Measurements from ENCODE around the gene S100A10. TPM values are rescaled to one million over a fixed set of nuclear protein-coding genes. Genes with fewer than 3 reads are reported as not detected.

S100A10 gene, protein sequence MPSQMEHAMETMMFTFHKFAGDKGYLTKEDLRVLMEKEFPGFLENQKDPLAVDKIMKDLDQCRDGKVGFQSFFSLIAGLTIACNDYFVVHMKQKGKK
- 100 to 1,000 TPM; 313 to 335 TPM for total RNA-seq
- long read RNA-seq, transcript S100A10-202 (3 exons, 1,202 nt), result major isoform, 15 of 17 reads
- long read RNA-seq, partial matches to known transcripts, result 1 of 17 reads
- long read RNA-seq, other reads (novel, unspliced or antisense), result 1 of 17 reads

- ATAC-seq, result peak; percentile 85 to 91
- peak; percentile 87 for DNase-seq
- intact Hi-C loops (cut with DNase I), result loop anchor here in 1 of 2 donors (2.0 kb wide), 1 partner anchor 49 kb away; no protein-coding TSS in a partner anchor
Observed at GRCh38 chr1:151993734-151994496, at the start of gene S100A10. Gene S100A10 (minus strand): TSS chr1:151993859. CDS start chr1:151986230, 7,629 bp downstream.

- intact Hi-C loops (cut with DNase I), result no loop called here
- DNase-seq (no peak), ATAC-seq (no peak)
Observed at GRCh38 chr1:152042030-152042429, 48.4 kb upstream of the S100A10 start.

DNA sequence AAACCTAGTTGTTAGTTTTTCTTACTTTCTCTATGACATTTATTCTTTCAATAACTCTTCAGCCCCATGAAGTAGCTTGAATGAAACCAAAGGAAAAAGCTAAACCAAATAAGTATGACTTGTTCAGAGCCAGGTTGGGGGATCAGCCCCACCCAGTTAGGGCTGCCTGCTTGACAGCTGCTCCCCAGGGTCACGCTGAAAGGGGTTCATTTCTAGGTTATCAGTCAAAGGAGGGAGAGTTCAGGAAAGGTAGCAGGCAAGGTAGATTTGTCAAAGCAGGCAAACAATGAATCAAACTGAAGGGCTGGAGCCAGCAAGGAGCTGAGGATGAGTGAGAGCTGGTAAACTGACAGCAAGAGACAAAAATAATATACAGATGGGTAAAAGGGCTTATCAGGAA, 46.2 kb upstream of the S100A10 start:
- intact Hi-C loops (cut with DNase I), result no loop called here
- DNase-seq (no peak), ATAC-seq (no peak)

- ATAC-seq, result no peak
- intact Hi-C loops (cut with DNase I), result no loop called here
- no peak for DNase-seq
Observed at GRCh38 chr1:152039461-152039860, 45.8 kb upstream of the S100A10 start.

DNA sequence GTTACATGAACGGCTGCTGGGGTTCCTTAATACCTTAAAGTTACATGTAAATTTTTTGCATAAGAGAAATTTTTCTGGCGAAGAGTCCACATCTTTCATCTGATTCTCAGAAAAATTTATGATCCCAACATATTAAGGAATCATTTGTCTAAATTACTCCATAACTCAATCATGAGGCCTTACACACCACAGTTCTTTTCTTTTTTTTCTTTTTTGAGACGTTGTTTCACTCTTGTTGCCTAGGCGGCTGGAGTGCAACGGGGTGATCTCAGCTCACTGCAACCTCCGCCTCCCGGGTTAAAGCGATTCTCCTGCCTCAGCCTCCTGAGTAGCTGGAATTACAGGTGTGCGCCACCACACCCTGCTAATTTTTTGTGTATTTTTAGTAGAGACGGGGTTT, 45.2 kb upstream of the S100A10 start:
- intact Hi-C loops (cut with DNase I), result no loop called here
- ATAC-seq, result no peak

DNA sequence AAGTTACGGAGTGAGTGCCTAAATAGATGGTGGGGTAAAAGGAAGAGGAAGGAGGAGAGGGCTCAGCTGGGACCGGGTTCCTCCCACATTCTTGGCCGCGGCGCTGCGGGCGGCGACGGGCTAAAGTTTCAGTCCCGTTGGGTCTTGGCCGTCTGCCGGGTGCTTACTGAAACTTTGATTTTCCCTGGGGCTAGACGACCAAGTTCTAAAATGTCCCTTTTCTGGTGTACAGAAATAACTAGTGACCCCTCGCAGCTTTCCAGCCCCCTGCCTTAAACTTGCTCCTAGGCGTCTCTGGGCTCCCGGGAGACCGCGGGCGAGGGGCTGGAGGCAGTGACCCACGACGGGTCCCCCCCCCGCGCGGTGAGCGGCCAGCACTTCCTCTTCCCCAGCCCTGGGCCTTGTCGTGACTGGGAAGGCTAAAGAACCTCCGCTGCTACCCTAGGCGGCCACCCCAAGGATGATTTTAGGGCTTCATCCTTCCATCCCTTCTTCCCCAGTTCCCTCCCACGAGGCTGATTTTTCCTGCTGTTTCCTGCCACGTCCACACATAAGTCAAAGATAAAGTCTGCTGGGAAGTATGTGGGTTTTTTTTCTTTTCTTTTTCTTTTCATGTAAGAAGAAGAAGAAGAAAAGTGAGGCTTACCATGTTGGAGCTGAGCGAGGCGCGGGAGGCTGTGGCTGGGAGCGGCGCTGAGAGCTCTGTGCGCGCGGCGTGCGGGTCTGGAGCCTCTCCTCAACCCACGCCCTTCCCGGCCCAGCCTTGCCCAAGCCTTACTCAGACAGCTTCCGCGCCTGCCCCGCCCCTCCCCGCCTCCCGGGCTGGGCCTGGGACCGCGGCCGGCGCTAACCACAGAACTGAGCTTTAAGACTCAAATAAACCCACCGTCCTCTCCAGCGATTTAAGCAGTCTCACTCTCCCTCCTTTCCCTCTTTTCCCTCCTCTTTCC, 42.9 kb upstream of the S100A10 start, which contains the start of gene S100A11:
Gene S100A11 (minus strand): TSS at position 738 of the 950 bp plus-strand sequence. CDS start 89 bp downstream, at position 649.
- ATAC-seq, result peak; percentile 97 to 98
- DNase-seq, result peak; percentile 95
- intact Hi-C loops (cut with DNase I), result no loop called here

More for the DNA sequence above, 45.2 kb upstream of the S100A10 start:
- DNase-seq, result no peak

DNA sequence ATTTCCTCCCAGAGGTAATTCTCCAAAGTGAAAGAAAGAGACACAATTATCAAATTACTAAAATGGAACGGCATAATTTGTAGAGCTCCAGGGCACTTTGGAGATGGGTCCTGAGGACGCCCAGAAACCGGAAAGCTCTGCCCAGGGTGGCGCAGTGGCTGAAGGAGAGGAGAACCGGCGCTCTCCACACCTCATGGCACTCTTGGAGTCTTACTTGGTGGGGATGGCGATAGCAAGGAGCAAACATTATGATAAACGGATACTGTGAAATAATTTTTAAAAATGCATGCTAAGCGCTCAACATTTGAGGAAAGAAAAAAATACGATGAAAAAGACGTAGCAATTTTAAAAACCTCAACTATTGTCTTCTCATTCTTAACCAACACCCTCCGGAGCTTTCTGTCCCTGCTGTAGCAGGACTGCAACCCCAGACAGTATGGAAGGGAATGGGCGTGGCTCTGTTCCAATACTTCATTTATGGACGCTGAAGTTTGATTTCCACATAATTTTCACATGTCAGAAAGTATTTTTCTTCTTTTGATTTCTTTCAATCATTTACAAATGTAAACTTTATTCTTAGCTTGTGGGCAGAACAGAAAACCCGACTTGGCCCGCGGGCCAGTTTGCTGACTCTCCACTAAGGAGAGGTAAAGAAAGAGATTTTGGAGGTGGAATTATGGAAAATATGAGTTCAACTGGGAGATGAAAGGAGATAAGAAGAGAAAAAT, 42.0 kb upstream of the S100A10 start:
- ATAC-seq, result peak in 1 of 2 donors; percentile 30
- DNase-seq, result no peak
- intact Hi-C loops (cut with DNase I), result no loop called here

- peak; percentile 60 for DNase-seq
- intact Hi-C loops (cut with DNase I), result no loop called here
- peak in 1 of 2 donors; percentile 8 for ATAC-seq
Observed at GRCh38 chr1:152034654-152035538, 41.2 kb upstream of the S100A10 start.

DNA sequence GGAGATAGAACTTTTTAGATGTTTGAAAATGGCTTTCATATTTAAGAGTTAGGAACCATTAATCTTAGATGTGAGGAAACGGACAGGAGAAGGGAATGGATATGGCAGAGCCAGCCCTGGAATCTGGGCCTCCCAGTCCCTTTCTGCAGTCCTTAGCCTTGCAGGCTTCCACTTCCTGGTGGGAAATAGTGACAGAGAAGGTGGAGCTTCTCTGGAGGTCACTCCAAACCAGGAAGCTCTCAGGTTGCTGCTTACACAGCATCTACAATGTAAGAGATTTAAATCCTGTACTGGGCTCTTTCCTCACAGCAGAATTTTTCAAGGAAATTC, 40.6 kb upstream of the S100A10 start:
- ATAC-seq (peak in 1 of 2 donors; percentile 1), DNase-seq (no peak)
- intact Hi-C loops (cut with DNase I), result no loop called here

GRCh38 chr1:152029929-152030211, 36.2 kb upstream of the S100A10 start:
- intact Hi-C loops (cut with DNase I), result no loop called here
- ATAC-seq (no peak), DNase-seq (no peak)

DNA sequence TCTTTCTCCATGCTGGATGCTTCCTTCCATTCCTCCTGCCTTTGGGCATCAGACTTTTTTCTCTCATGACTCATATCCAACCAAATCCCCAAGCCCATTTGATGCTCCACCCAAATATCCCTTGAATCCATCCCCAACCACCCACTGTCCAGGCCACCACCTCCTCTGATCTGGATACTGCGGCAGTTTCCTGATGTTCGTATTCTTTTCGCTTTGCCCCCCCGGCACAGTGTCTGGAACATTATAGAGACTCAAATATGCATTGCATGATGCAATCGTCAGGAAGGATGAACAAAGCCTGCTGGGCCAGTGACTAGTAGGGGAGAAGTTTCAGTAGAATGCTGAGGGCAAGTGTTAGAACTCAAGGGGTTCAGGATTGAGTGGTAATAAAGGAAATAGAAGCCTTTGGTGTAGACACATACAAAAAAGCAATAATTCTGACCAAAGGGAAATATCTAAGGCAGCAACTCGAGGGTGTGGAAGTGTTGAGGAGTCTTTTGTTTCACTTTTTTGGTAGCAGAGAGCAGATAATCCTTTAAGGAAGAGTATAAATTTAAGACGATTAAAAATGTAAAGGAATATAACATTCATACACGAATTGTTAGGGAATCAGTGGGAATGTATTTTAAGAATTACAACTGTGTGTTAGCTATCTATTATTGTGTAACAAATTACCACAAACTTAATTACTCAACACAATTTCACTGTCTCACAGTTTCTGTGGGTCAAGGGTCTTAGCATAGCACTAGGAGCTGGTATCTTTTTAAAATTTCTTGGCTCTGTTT, 35.7 kb upstream of the S100A10 start:
- DNase-seq (no peak), ATAC-seq (peak; percentile 25 to 66)
- intact Hi-C loops (cut with DNase I), result no loop called here

- intact Hi-C loops (cut with DNase I), result no loop called here
- ATAC-seq (no peak), DNase-seq (no peak)
Observed at GRCh38 chr1:152026895-152027294, 33.2 kb upstream of the S100A10 start.

GRCh38 chr1:152024223-152024622, 30.6 kb upstream of the S100A10 start:
- intact Hi-C loops (cut with DNase I), result no loop called here
- ATAC-seq (no peak), DNase-seq (no peak)

DNA sequence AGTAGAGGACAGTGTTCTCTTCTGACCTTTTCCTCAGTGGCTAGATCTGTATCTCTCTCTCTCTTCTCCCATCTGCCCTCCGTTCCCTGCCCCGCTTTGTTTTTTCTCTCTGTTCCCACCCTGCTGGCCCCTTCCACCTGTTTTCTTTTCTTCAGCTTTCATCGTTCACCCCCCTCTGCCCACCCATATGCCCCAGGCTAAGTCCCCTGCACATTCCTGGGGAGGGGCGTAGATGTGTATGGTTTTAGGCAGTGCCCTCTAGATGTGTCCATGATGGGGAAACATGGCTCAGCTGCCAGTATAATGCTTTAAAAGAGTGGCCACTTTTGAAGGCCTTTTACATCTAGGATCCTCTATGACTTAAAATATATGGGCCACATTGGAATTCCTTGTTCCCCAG, 29.6 kb upstream of the S100A10 start:
- intact Hi-C loops (cut with DNase I), result no loop called here
- ATAC-seq (no peak), DNase-seq (no peak)

- intact Hi-C loops (cut with DNase I), result no loop called here
- no peak for DNase-seq
- no peak for ATAC-seq
Observed at GRCh38 chr1:152022474-152022873, 28.8 kb upstream of the S100A10 start.

- no peak for ATAC-seq
- DNase-seq, result no peak
- intact Hi-C loops (cut with DNase I), result no loop called here
Observed at GRCh38 chr1:152021569-152021968, 27.9 kb upstream of the S100A10 start.

DNA sequence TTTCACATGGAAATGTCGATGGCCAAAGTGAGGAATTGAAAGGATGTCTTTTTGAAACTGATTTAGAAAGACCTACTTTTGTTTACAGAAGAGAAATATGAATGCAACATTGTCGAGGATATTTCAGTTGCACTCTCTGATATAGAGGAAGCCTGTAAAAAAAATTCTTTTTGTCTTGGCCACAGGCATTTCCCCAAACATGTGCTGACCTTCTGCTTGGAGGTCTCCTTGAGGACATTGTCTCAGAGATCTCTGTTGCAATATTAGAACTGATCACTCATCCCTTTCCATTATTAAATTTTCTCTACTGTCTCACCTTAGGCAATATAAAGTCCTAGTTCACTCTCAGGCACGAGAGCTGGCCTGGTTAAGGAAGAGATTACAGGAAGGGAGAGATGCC, 27.2 kb upstream of the S100A10 start:
- no peak for DNase-seq
- intact Hi-C loops (cut with DNase I), result no loop called here
- no peak for ATAC-seq

All from left cardiac atrium (tissue), 4 donors.